Left cardiac atrium (tissue), 4 donors: ENCODE results near the gene HOXC6. TPM values are rescaled to one million over a fixed set of nuclear protein-coding genes. Genes with fewer than 3 reads are reported as not detected.

Experiments
- ATAC-seq, 2 donors: fragments of 200-7000 bp; cut with Tn5 transposase; one replicate each; pipeline ENCODE4 v1.9.1; 2020; ENCODE audit warnings: mild to moderate bottlenecking in 2 of 2, moderate library complexity in 2 of 2
- DNase-seq: peaks from one replicate; pipeline ENCODE4 v3.0.0-alpha.2; 2020
- intact Hi-C, 2 donors: fragments of 100-400 bp; cut with DNase I; formaldehyde crosslinking; loops; one replicate each; pipeline versions ENCODE4 v1.14.1 to v1.15.1; 2022 to 2023
- long read RNA-seq: library from polyadenylated mRNA; unstranded; transcript quantifications from one replicate; pipeline ENCODE4 v2.0.0, GENCODE V29; 2021
- total RNA-seq, 2 donors: library from RNA; stranded (reverse); fragmentation: NEBNext Ultra II Directional; extraction: Animal tissue kit (Norgen Biotek cat#: 25700); gene quantifications; one replicate each; pipeline ENCODE4 v1.2.1, GENCODE V29; 2021
- donor health status: DM: no; HTN: yes; CAD: no.
- donor health status: DM: no; HTN: yes; CAD: no; lungs with severe emphysema.
- donor health status: DM: yes; HTN: yes; CAD: no.
- donor health status: Dilated cardiomyopathy.

The HOXC6 gene
- total RNA-seq = under 1 TPM in 1 of 2 donors, not detected in 1; 0.50 TPM
- long read RNA-seq = 0 reads

- intact Hi-C loops = no loop called here
- ATAC-seq (no peak), DNase-seq (no peak)
Observed at GRCh38 chr12:54028314-54029201, at the start of gene HOXC6. Gene HOXC6, plus strand, starts transcription at chr12:54028440. Its CDS starts 82 bp downstream, at chr12:54028522.

GRCh38 chr12:53978477-53979356 lies 49.5 kb upstream of the HOXC6 start:
- intact Hi-C loops = no loop called here
- ATAC-seq = no peak

GRCh38 chr12:53980104-53980801 lies 48.0 kb upstream of the HOXC6 start:
- intact Hi-C loops = no loop called here
- no peak for DNase-seq
- no peak for ATAC-seq

More at GRCh38 chr12:53978477-53979356, 49.5 kb upstream of the HOXC6 start:
- no peak for DNase-seq

- intact Hi-C loops = no loop called here
Observed at GRCh38 chr12:53980802-53981496, 47.3 kb upstream of the HOXC6 start.

GRCh38 chr12:53981634-53982565 lies 46.3 kb upstream of the HOXC6 start:
- ATAC-seq (no peak), DNase-seq (no peak)
- intact Hi-C loops = no loop called here

More at GRCh38 chr12:53980802-53981496, 47.3 kb upstream of the HOXC6 start:
- DNase-seq (no peak), ATAC-seq (no peak)

- no peak for DNase-seq
- intact Hi-C loops = no loop called here
- ATAC-seq = no peak
Observed at GRCh38 chr12:53982648-53983567, 45.3 kb upstream of the HOXC6 start.

GRCh38 chr12:53983568-53983949 lies 44.7 kb upstream of the HOXC6 start:
- DNase-seq (no peak), ATAC-seq (no peak)
- intact Hi-C loops = no loop called here

GRCh38 chr12:53983950-53984572 lies 44.2 kb upstream of the HOXC6 start:
- no peak for ATAC-seq
- no peak for DNase-seq
- intact Hi-C loops = no loop called here

- ATAC-seq = peak; percentile 64 to 75
- peak; percentile 88 for DNase-seq
- intact Hi-C loops = no loop called here
Observed at GRCh38 chr12:53984901-53985691, 43.1 kb upstream of the HOXC6 start, which contains the start of gene HOXC10. Gene HOXC10, plus strand, starts transcription at chr12:53985146. Its CDS starts 114 bp downstream, at chr12:53985260.

- ATAC-seq = no peak
- intact Hi-C loops = no loop called here
- no peak for DNase-seq
Observed at GRCh38 chr12:53985692-53985993, 42.6 kb upstream of the HOXC6 start.

GRCh38 chr12:53985994-53986685 lies 42.1 kb upstream of the HOXC6 start:
- peak in 1 of 2 donors; percentile 28 for ATAC-seq

GRCh38 chr12:53986686-53987483 lies 41.4 kb upstream of the HOXC6 start:
- ATAC-seq = no peak
- no peak for DNase-seq
- intact Hi-C loops = no loop called here

More at GRCh38 chr12:53985994-53986685, 42.1 kb upstream of the HOXC6 start:
- intact Hi-C loops = no loop called here
- no peak for DNase-seq

- ATAC-seq (no peak), DNase-seq (no peak)
- intact Hi-C loops = no loop called here
Observed at GRCh38 chr12:53987787-53988230, 40.4 kb upstream of the HOXC6 start.
